T follicular helper cell (primary cell): Measurements from ENCODE around the gene ZBED1.
"Not testable (repeated sequence)": the region's sequence is repeated elsewhere in the genome, so short reads cannot be mapped to it uniquely, and the experiment has no call there.

Experiments used
- DNase-seq: peaks from one replicate; pipeline ENCODE4 v3.0.0-alpha.2; 2020; ENCODE audit warnings: low read depth

Gene ZBED1

GRCh38 chrX:2456091-2456490, 44.7 kb downstream of the ZBED1 start:
- DNase-seq = not testable (repeated sequence)

GRCh38 chrX:2454620-2455019, 46.2 kb downstream of the ZBED1 start:
- DNase-seq = not testable (repeated sequence)

DNA sequence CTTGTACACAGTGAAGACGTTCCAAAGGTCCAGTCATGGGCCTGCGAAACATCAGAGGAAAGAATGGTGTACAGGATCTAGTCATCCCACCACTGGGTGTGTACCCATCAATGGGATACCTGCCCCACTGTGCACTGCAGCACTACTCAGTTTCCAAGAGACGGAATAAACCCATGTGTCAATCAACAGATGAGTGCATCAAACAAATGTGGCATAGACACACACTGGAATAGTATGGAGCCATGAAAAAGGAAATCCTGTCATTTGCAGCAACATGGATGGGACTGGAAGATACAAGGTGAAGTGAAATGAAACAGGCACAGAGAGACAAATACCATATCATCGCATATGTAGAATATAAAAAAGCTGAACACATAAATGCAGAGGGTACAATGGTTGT, 48.0 kb downstream of the ZBED1 start:
- no peak for DNase-seq

DNA sequence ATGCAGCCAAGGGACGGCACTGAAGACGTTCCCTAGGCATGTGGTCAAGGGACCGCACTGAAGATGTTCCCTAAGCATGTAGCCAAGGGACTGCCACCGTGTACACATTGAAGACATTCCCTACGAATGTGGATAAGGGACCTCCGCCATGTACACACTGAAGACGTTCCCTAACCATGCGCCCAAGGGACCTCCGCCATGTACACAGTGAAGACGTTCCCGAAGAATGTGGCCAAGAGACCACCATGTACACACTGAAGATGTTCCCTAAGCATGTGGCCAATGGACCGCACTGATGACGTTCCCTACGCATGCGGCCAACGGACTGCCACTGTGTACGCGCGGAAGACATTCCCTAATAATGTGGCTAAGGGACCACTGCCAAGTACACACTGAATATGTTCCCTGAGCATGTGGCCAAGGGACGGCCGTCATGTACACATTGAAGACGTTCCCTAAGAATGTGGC, 48.4 kb downstream of the ZBED1 start:
- DNase-seq = no peak

DNA sequence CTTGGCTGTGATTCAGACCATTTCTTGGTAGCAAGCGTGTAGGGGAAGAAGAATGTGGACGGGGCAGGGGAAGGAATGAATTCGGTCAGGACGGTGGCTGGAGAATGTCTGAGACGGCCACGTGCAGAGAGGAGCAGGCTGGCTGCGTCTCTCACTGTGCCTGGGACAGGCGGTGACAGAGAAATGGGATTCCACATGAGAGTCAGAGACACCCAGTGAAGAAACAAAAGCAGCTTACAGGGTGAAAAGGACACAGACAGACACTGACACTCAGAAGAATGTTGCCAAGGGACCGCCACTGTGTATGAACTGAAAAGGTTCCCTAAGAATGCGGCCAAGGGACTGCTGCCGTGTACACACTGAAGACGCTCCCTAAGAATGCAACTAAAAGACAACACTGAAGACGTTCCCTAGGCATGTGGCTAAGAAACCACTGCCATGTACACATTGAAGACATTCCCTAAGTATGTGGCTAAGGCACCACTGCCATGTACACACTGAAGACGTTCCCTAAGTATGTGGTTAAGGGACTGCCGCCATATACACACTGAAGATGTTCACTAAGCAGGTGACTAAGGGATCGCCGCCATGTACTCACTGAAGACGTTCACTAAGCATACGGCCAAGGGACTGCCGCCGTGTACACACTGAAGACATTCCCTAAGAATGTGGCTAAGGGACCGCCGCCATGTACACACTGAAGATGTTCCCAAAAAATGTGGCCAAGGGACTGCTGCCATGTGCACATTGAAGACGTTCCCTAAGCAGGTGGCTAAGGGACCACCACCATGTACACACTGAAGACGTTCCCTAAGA, 49.1 kb downstream of the ZBED1 start:
- DNase-seq = no peak

GRCh38 chrX:2450681-2451080, 50.1 kb downstream of the ZBED1 start:
- DNase-seq = no peak

DNA sequence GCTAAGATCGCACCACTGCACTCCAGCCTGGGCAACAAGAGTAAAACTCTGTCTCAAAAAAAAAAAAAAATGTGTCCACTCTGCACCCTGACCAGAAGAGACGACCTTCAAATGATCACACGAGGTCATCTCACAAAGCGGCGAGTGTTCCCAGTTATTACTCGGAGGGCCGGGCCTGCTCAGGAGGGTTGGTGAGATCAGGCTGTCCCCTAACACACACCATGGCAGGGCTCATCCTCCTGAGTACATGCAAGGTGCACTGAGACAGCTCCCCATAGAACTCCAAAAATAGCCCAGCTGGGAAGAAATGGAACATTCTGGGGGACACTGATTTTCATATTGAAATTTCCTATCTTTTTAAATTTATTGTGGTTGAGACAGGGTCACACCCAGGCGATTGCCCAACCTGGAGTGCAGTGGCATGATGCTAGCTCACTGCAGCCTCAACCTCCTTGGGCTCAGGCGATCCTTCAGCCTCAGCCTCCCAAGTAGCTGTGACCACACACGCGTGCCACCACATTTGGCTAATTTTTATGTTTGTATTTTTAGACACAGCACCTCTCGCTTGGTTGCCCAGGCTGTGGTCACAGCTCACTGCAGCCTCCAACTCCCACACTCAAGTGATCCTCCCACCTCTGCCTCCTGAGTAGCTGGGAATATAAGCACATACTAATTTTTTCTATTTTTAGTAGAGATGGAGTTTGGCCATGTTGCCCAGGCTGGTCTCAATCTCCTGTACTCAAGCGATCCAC, 51.5 kb downstream of the ZBED1 start:
- DNase-seq = no peak

GRCh38 chrX:2447484-2447883, 53.3 kb downstream of the ZBED1 start:
- no peak for DNase-seq

GRCh38 chrX:2446815-2447214, 54.0 kb downstream of the ZBED1 start:
- no peak for DNase-seq

DNA sequence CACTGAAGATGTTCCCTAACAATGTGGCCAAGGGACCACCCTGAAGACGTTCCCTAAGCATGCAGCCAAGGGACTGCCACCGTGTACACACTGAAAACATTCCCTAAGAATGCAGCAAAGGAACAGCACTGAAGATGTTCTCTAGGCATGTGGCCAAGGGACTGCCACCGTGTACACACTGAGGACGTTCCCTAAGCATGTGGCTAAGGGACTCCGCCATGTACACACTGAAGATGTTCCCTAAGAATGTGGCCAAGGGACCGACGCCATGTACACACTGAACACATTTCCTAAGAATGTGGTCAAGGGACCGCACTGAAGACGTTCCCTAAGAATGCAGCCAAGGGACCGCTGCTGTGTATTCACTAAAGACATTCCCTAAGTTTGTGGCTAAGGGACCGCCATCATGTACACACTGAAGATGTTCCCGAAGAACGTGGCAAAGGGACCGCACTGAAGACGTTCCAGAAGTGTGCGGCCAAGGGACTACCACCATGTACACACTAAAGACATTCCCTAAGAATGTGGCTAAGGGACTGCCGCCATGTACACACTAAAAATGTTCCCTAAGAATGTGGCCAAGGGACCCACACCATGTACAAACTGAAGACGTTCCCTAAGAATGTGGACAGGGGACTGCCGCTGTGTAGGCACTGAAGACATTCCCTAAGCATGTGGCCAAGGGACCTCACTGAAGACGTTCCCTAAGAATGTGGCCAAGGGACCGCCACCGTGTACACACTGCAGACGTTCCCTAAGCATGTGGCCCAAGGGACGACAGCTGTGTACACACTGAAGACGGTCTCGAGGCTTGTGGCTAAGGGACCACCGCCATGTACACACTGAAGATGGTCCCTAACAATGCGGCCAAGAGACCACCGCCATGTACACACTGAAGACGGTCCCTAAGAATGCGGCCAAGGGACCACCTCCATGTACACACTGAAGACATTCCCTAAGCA, 54.8 kb downstream of the ZBED1 start:
- no peak for DNase-seq

DNA sequence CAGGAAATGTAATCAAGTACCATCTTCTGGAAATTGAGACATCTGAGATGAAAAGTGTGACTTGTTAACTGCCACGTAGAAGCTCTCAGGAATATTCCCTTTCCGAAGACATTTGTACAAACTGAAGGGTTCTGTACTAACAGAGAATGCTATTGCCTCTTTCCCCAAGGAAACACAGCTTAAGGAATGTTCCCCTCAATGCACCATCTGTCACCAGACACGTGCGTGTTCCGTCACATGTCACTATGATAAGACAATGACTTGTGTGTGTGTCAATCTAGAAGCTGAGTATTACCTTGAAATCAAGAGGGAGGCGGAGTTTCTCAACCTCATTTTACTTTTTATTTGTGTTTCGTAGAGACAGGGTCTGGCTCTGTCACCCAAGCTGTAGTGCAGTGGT, 58.1 kb downstream of the ZBED1 start:
- DNase-seq = no peak

DNA sequence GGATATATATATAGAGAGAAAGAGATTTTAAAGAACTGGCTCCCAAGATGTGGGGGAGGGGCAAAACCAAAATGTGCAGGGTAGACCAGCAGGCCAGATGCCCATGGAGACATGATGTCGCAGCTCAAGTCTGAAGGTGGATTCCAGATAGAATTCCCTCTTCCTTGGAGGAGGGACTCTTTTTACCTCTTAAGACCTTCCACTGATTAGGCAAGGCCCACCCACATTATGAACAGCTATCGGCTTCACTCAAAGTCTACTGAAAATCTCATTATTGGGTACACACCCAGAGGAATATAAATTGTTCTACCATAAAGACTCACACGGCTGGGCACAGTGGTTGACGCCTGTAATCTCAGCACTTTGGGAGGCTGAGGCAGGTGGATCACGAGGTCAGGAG, 59.3 kb downstream of the ZBED1 start:
- no peak for DNase-seq

GRCh38 chrX:2439613-2440012, 61.2 kb downstream of the ZBED1 start:
- DNase-seq = no peak
